Measurements from ENCODE around the gene OSBPL5. TPM values are rescaled to one million over a fixed set of nuclear protein-coding genes. Genes with fewer than 3 reads are reported as not detected.

The OSBPL5 gene
- total RNA-seq, 1 donor from 2014 or later: 55.2 TPM

- Mint-ChIP-seq H3K9me3 (ENCODE audit: unreplicated experiment) (no peaks in the 10 kb centered on the region), H3K36me3 (ENCODE audit: low read depth, unreplicated experiment) (no peaks in the 10 kb centered on the region)
- TF ChIP-seq CTCF (IDR thresholded peaks at IDR 0.05; ENCODE audit: unreplicated experiment): no peak
Measured at GRCh38 chr11:3131330-3131941, 33.7 kb downstream of the OSBPL5 start.

DNA sequence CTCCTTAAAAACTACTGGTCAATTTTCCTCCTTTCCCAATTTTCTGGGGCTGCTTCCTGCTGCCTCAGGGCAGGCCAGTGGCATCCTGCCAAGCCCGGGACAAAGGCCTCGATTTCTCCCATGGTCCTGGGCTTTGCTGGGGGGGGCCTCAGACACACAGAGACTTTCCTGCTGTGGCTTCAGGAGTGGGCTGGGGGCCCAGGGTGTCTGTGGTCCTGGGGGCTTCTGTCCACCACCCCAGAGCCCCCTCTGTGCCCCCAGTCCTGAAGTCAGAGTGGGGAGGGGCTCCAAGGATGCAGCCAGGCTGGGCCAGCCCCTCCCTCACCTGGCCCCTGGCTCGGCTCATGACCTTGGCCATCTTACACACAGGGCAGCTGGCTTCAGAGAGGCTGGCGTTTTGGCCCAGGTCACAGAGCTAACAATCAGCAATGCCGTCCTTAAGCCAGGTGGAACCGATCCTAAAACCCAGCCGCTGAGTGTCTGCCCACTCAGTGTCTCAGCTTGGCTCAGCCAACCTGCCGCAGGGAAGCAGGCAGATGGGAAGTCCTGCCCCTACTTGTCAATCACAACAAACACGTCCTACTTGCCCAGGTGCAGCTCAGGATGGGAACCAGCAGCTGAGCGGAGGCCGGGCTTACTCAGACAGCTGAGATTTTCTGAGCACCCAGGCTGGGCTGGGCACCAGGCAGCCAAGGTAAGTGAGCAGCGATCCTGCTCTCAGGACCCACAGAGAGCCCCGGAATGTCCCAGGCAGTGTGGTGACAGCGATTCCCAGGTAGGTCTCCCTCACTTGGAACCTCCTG, 34.6 kb downstream of the OSBPL5 start:
- Mint-ChIP-seq H3K27ac (ENCODE audit: unreplicated experiment) (no peak overlapping the region), H3K36me3 (ENCODE audit: low read depth, unreplicated experiment) (no peaks in the 10 kb centered on the region), H3K4me1 (ENCODE audit: unreplicated experiment) (peaks cover 5% of the 10 kb centered on the region), H3K4me3 (ENCODE audit: unreplicated experiment) (no peak overlapping the region), H3K9me3 (ENCODE audit: unreplicated experiment) (no peaks in the 10 kb centered on the region), H3K27me3 (ENCODE audit: unreplicated experiment) (peaks cover 4% of the 10 kb centered on the region)
- DNase-seq (ENCODE audit: low spot score): no peak
- no peak for TF ChIP-seq CTCF (IDR thresholded peaks at IDR 0.05; ENCODE audit: unreplicated experiment)

More at GRCh38 chr11:3131330-3131941, 33.7 kb downstream of the OSBPL5 start:
- H3K27me3 Mint-ChIP-seq (ENCODE audit: unreplicated experiment): peaks cover 4% of the 10 kb centered on the region
- DNase-seq (ENCODE audit: low spot score): no peak
- peak overlapping the region; percentile 6 for H3K27ac Mint-ChIP-seq (ENCODE audit: unreplicated experiment)
- peak overlapping the region; percentile 26 for H3K4me3 Mint-ChIP-seq (ENCODE audit: unreplicated experiment)
- H3K4me1 Mint-ChIP-seq (ENCODE audit: unreplicated experiment): peaks cover 3% of the 10 kb centered on the region

DNA sequence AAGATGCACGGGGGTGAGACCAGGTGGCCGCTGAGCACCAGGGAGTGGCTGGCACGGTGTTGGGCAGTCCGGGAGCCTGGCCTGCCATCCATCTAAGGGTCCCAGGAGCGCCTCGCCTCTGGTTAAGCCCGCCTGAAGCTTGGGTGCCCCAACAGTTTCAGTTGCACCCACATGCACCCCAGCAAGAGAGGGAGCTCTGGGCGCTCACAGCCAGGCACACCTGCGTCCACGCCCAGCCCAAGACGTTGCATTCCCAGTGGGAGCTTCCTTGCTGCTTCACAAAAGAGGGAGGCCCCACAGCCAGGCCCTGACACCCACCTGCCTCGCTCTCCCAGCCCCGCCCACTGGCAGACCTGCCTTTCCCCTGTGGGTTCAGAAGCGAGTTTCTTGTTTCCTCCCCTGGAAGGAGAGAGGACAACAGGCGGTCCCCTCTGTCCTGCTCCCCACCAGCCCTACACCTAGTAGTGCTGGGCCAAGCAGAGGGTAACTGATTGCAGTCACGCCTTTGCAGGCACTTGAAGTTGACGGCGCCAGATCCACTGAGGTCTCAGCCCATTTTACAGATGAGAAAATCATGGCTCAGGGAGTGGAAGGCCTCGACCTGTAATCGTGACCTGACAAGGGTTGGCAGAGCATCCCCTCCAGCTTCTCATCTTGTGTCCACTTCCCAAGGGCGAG, 35.4 kb downstream of the OSBPL5 start:
- Mint-ChIP-seq H3K4me1 (ENCODE audit: unreplicated experiment) (peaks cover 5% of the 10 kb centered on the region), H3K36me3 (ENCODE audit: low read depth, unreplicated experiment) (peaks cover 5% of the 10 kb centered on the region), H3K4me3 (ENCODE audit: unreplicated experiment) (no peak overlapping the region), H3K27ac (ENCODE audit: unreplicated experiment) (no peak overlapping the region), H3K9me3 (ENCODE audit: unreplicated experiment) (no peaks in the 10 kb centered on the region), H3K27me3 (ENCODE audit: unreplicated experiment) (peaks cover 8% of the 10 kb centered on the region)
- TF ChIP-seq CTCF (IDR thresholded peaks at IDR 0.05; ENCODE audit: unreplicated experiment): no peak
- no peak for DNase-seq (ENCODE audit: low spot score)

- peaks cover 5% of the 10 kb centered on the region for H3K4me1 Mint-ChIP-seq (ENCODE audit: unreplicated experiment)
- no peak overlapping the region for H3K27ac Mint-ChIP-seq (ENCODE audit: unreplicated experiment)
- DNase-seq (ENCODE audit: low spot score): no peak
- no peak for TF ChIP-seq CTCF (IDR thresholded peaks at IDR 0.05; ENCODE audit: unreplicated experiment)
- no peak overlapping the region for H3K4me3 Mint-ChIP-seq (ENCODE audit: unreplicated experiment)
- no peaks in the 10 kb centered on the region for H3K9me3 Mint-ChIP-seq (ENCODE audit: unreplicated experiment)
- H3K36me3 Mint-ChIP-seq (ENCODE audit: low read depth, unreplicated experiment): peaks cover 5% of the 10 kb centered on the region
- peaks cover 8% of the 10 kb centered on the region for H3K27me3 Mint-ChIP-seq (ENCODE audit: unreplicated experiment)
Measured at GRCh38 chr11:3129181-3129590, 35.9 kb downstream of the OSBPL5 start.

Data from endothelial cell (in vitro differentiated cells).